IMR-90 (cell line): ENCODE measurements around the gene GALNT7. TPM values are rescaled to one million over a fixed set of nuclear protein-coding genes. Genes with fewer than 3 reads are reported as not detected.

ENCODE experiments used
- ATAC-seq: fragments of 200-7000 bp; cut with Tn5 transposase; 2 replicates; pipeline ENCODE4 v1.9.1; 2020; ENCODE audit warnings: low read depth, mild to moderate bottlenecking, moderate library complexity
- BruUV-seq: library from RNA; stranded (reverse); fragments of 400-500 nt; replicated peaks from 2 replicates; lab custom pipeline; 2021; lab: Mats Ljungman, UMichigan
- CTCF ChIA-PET: fragments of 300-600 bp; formaldehyde crosslinking; extraction: SDS; loops from one replicate; lab custom pipeline; 2021; ENCODE audit warnings: antibody characterized with exemption; lab: Yijun Ruan, JAX
- POLR2A ChIA-PET: fragments of 300-600 bp; sonication (Branson Sonifier 250); formaldehyde crosslinking; loops from one replicate; lab custom pipeline; 2022; ENCODE audit warnings: antibody characterized with exemption; ENCODE audit not compliant: unreplicated experiment; lab: Charles Lee
- DNase-seq: peaks from one replicate; pipeline ENCODE4 v3.0.0; 2013
- H2AFZ ChIP-seq: replicated peaks from 2 replicates; pipeline ENCODE3; 2013; ENCODE audit warnings: low read length, mild to moderate bottlenecking; ENCODE audit not compliant: poor library complexity
- H2AK5ac ChIP-seq: 2 replicates; pipeline ENCODE4 v1.6.1; 2013; ENCODE audit warnings: low read depth, low read length, inconsistent platforms
- H2AK9ac ChIP-seq: replicated peaks from 2 replicates; pipeline ENCODE3; 2013; ENCODE audit warnings: mild to moderate bottlenecking, low read depth, low read length, moderate library complexity; ENCODE audit not compliant: poor library complexity
- H2BK120ac ChIP-seq: 2 replicates; pipeline ENCODE4 v1.6.1; 2013; ENCODE audit warnings: low read depth, low read length, inconsistent platforms
- H2BK15ac ChIP-seq: 3 replicates; pipeline ENCODE4 v1.6.1; 2013; ENCODE audit warnings: low read depth, low read length, inconsistent platforms
- H2BK20ac ChIP-seq: 2 replicates; pipeline ENCODE4 v1.6.1; 2013; ENCODE audit warnings: low read depth, mild to moderate bottlenecking, inconsistent platforms, low read length, moderate library complexity
- H2BK5ac ChIP-seq: 2 replicates; pipeline ENCODE4 v1.6.1; 2013; ENCODE audit warnings: mild to moderate bottlenecking, low read depth, low read length, inconsistent platforms; ENCODE audit not compliant: poor library complexity, severe bottlenecking
- H3K14ac ChIP-seq: replicated peaks from 2 replicates; pipeline ENCODE4 v1.6.1; 2013; ENCODE audit warnings: low read depth, low read length, inconsistent platforms
- H3K18ac ChIP-seq: 2 replicates; pipeline ENCODE4 v1.6.1; 2013; ENCODE audit warnings: low read depth, low read length, control low read depth
- H3K23ac ChIP-seq: 2 replicates; pipeline ENCODE4 v1.6.1; 2013; ENCODE audit warnings: low read depth, low read length, inconsistent platforms
- H3K27ac ChIP-seq: 2 replicates; pipeline ENCODE4 v1.5.1; 2013; ENCODE audit warnings: mild to moderate bottlenecking, control low read depth, low read length; ENCODE audit not compliant: insufficient read depth
- H3K27me3 ChIP-seq: 2 replicates; pipeline ENCODE4 v1.6.1; 2013; ENCODE audit warnings: low read length; ENCODE audit not compliant: control insufficient read depth, insufficient read depth
- H3K36me3 ChIP-seq: 2 replicates; pipeline ENCODE4 v1.6.1; 2013; ENCODE audit warnings: low read length, mixed read lengths; ENCODE audit not compliant: control insufficient read depth, insufficient read depth
- H3K4ac ChIP-seq: 2 replicates; pipeline ENCODE4 v1.6.1; 2013; ENCODE audit warnings: low read depth, low read length, inconsistent platforms
- H3K4me1 ChIP-seq: 2 replicates; pipeline ENCODE4 v1.6.1; 2013; ENCODE audit warnings: low read length, mixed read lengths; ENCODE audit not compliant: control insufficient read depth, insufficient read depth
- H3K4me2 ChIP-seq: 2 replicates; pipeline ENCODE4 v1.6.1; 2013; ENCODE audit warnings: low read depth, mild to moderate bottlenecking, control low read depth, low read length, moderate library complexity
- H3K4me3 ChIP-seq: 2 replicates; pipeline ENCODE4 v1.5.1; 2013; ENCODE audit warnings: low read depth, mild to moderate bottlenecking, control low read depth, low read length, moderate library complexity; ENCODE audit not compliant: insufficient read depth
- H3K56ac ChIP-seq: 2 replicates; pipeline ENCODE4 v1.6.1; 2013; ENCODE audit warnings: low read length, inconsistent platforms; ENCODE audit not compliant: insufficient read depth; ENCODE audit errors: extremely low read depth
- H3K79me1 ChIP-seq, 2 experiments: 2 replicates each; pipeline ENCODE4 v1.6.1; 2013; ENCODE audit warnings: low read length in 2 of 2, inconsistent platforms in 1 of 2, low read depth in 1 of 2
- H3K9ac ChIP-seq: 2 replicates; pipeline ENCODE4 v1.6.1; 2013; ENCODE audit warnings: low read depth, low read length, control low read depth
- H3K9me1 ChIP-seq: 2 replicates; pipeline ENCODE4 v1.6.1; 2013; ENCODE audit warnings: low read length, inconsistent platforms; ENCODE audit not compliant: insufficient read depth
- H3K9me3 ChIP-seq: 2 replicates; pipeline ENCODE4 v1.6.1; 2013; ENCODE audit warnings: low read length; ENCODE audit not compliant: control insufficient read depth, insufficient read depth
- H4K20me1 ChIP-seq: 2 replicates; pipeline ENCODE4 v1.6.1; 2013; ENCODE audit warnings: low read length, inconsistent platforms; ENCODE audit not compliant: insufficient read depth
- H4K5ac ChIP-seq: 2 replicates; pipeline ENCODE4 v1.6.1; 2013; ENCODE audit warnings: mild to moderate bottlenecking, low read depth, low read length, control low read depth
- H4K8ac ChIP-seq, 2 experiments: 2 replicates each; pipeline ENCODE4 v1.6.1; 2013; ENCODE audit warnings: low read depth in 2 of 2, low read length in 2 of 2, control low read depth in 1 of 2, inconsistent platforms in 1 of 2
- H4K91ac ChIP-seq: 2 replicates; pipeline ENCODE4 v1.6.1; 2013; ENCODE audit warnings: low read depth, low read length, inconsistent platforms; ENCODE audit not compliant: insufficient read depth
- BHLHE40 ChIP-seq: fragments of 150-350 bp; IDR thresholded peaks from 2 replicates; pipeline ENCODE4 v1.6.1; 2016; ENCODE audit warnings: mild to moderate bottlenecking, low read depth, low read length
- CEBPB ChIP-seq: IDR thresholded peaks from 2 replicates; pipeline ENCODE4 v1.6.1; 2012; ENCODE audit warnings: low read depth, low read length, improper control_type of control experiment
- CHD1 ChIP-seq: IDR thresholded peaks from 2 replicates; pipeline ENCODE4 v1.6.1; 2012; ENCODE audit warnings: low read depth, low read length, improper control_type of control experiment
- CTCF ChIP-seq: conservative IDR thresholded peaks from 2 replicates; pipeline ENCODE4 v1.5.1; 2012; ENCODE audit warnings: mild to moderate bottlenecking, low read depth, low read length, improper control_type of control experiment
- ELK1 ChIP-seq: fragments of 150-350 bp; IDR thresholded peaks from 2 replicates; pipeline ENCODE4 v1.6.1; 2016; ENCODE audit warnings: low read depth, mild to moderate bottlenecking, low read length, moderate library complexity, borderline replicate concordance
- FOS ChIP-seq: fragments of 150-350 bp; IDR thresholded peaks from 2 replicates; pipeline ENCODE4 v1.6.1; 2016; ENCODE audit warnings: low read depth, low read length
- MAFK ChIP-seq: IDR thresholded peaks from 2 replicates; pipeline ENCODE4 v1.6.1; 2012; ENCODE audit warnings: low read depth, low read length, improper control_type of control experiment
- MAZ ChIP-seq: IDR thresholded peaks from 2 replicates; pipeline ENCODE4 v1.6.1; 2012; ENCODE audit warnings: low read depth, mild to moderate bottlenecking, low read length, improper control_type of control experiment, moderate library complexity, borderline replicate concordance
- MXI1 ChIP-seq: IDR thresholded peaks from 2 replicates; pipeline ENCODE4 v1.6.1; 2012; ENCODE audit warnings: low read depth, mild to moderate bottlenecking, low read length, moderate library complexity, borderline replicate concordance
- NFE2L2 ChIP-seq: fragments of 150-350 bp; IDR thresholded peaks from 2 replicates; pipeline ENCODE4 v1.6.1; 2016; ENCODE audit warnings: low read depth, mild to moderate bottlenecking, low read length
- POLR2A ChIP-seq: IDR thresholded peaks from 2 replicates; pipeline ENCODE4 v1.6.1; 2012; ENCODE audit warnings: mild to moderate bottlenecking, low read depth, low read length
- RAD21 ChIP-seq: IDR thresholded peaks from 2 replicates; pipeline ENCODE4 v1.6.1; 2012; ENCODE audit warnings: low read length, improper control_type of control experiment
- RCOR1 ChIP-seq: IDR thresholded peaks from 2 replicates; pipeline ENCODE4 v1.6.1; 2012; ENCODE audit warnings: mild to moderate bottlenecking, low read length, improper control_type of control experiment; ENCODE audit not compliant: insufficient replicate concordance
- RFX5 ChIP-seq: IDR thresholded peaks from 2 replicates; pipeline ENCODE4 v1.8.0; 2012; ENCODE audit warnings: low read depth, mild to moderate bottlenecking, low read length, moderate library complexity
- WGBS, 2 experiments: methylation state at CpG; one replicate each; pipeline versions ENCODE4 v1.1.5 to v1.1.7; 2013; ENCODE audit warnings: missing lambda C conversion rate in 2 of 2; ENCODE audit not compliant: insufficient read length in 1 of 2; ENCODE audit errors: extremely low coverage in 2 of 2; 5-methylcytosine and 5-hydroxymethylcytosine counted together
- dilution Hi-C: fragments of 300-500 bp; cut with HindIII; formaldehyde crosslinking; loops from one replicate; pipeline ENCODE4 v1.14.3; 2018; ENCODE audit warnings: low sequenced_read_pairs; ENCODE audit not compliant: unreplicated experiment
- in situ Hi-C: fragments of 300-500 bp; cut with MboI; formaldehyde crosslinking; loops from 3 replicates; pipeline ENCODE4 v1.14.3; 2019; ENCODE audit warnings: low sequenced_read_pairs, inconsistent platforms, mixed read lengths
- intact Hi-C: fragments of 100-400 bp; cut with micrococcal nuclease; formaldehyde crosslinking; loops from 2 replicates; pipeline ENCODE4 v1.10.0; 2022
- polyA plus RNA-seq, 3 experiments: library from polyadenylated mRNA; depleted of rRNA; stranded (reverse); fragments of >200 nt; gene quantifications; 2 replicates each; pipeline ENCODE4 v1.2.3, GENCODE V29; 2012; ENCODE audit warnings: low replicate concordance in 1 of 3
- total RNA-seq: library from RNA; depleted of rRNA; stranded (reverse); fragments of >200 nt; gene quantifications from 2 replicates; pipeline ENCODE4 v1.2.3, GENCODE V29; 2012

GALNT7 gene
- total and polyA plus RNA-seq, 2 of the 4 experiments (the other 2 are of a cell fraction), result 19.1 to 31.2 TPM

- H2AK5ac ChIP-seq, result no peak overlapping the region
- H3K9me1 ChIP-seq, result 0 out of 2 replicates have a peak, but pooled peaks cover 5% of the 10 kb centered on the region
- H3K23ac ChIP-seq, result no peak overlapping the region
- H4K91ac ChIP-seq, result no peak overlapping the region
- CTCF ChIA-PET, result interaction anchor here (0.7 kb wide), 1 partner anchor 1280 kb away, joined by 7 read pairs; no protein-coding TSS in a partner anchor
- no peaks in the 10 kb centered on the region for H4K20me1 ChIP-seq
- no peak for DNase-seq
- H3K4me3 ChIP-seq, result no peak overlapping the region
- POLR2A ChIA-PET, result no interaction called here
- BruUV-seq, result no TSS peak
- H3K79me1 ChIP-seq, result no peaks in the 10 kb centered on the region
- H3K4ac ChIP-seq, result no peak overlapping the region
- no peaks in the 10 kb centered on the region for H3K27me3 ChIP-seq
- H3K4me2 ChIP-seq, result no peak overlapping the region
- WGBS, 2 experiments, result no CpG with 5 or more reads among the region's 3 CpGs
- H2BK15ac ChIP-seq, result no peak overlapping the region
- intact Hi-C loops, result no loop called here
- H2BK5ac ChIP-seq, result no peak overlapping the region
- ATAC-seq, result no peak
- H3K56ac ChIP-seq, result no peak overlapping the region
- H2BK120ac ChIP-seq, result no peak overlapping the region
- H3K18ac ChIP-seq, result no peak overlapping the region
- dilution Hi-C loops, result no loop called here
- H4K8ac ChIP-seq, result no peak overlapping the region
- H3K4me1 ChIP-seq, result no peaks in the 10 kb centered on the region; the same call in 1 of the 2 replicates
- H2AK9ac ChIP-seq, result no peak overlapping the region
- no peak overlapping the region for H3K27ac ChIP-seq
- H3K9ac ChIP-seq, result no peak overlapping the region
- no peak overlapping the region for H2AFZ ChIP-seq
- H3K14ac ChIP-seq, result no peak overlapping the region
- no peak overlapping the region for H2BK20ac ChIP-seq
- no peak overlapping the region for H4K5ac ChIP-seq
- no peaks in the 10 kb centered on the region; the same call in 1 of the 2 replicates for H3K9me3 ChIP-seq
- H3K36me3 ChIP-seq, result no peaks in the 10 kb centered on the region
- TF ChIP-seq MAZ, result no peak
- TF ChIP-seq MXI1, result no peak
- TF ChIP-seq FOS, result no peak
- no peak for TF ChIP-seq POLR2A
- TF ChIP-seq NFE2L2, result no peak
- TF ChIP-seq CEBPB, result no peak
- no peak for TF ChIP-seq MAFK
- TF ChIP-seq RFX5, result no peak
- TF ChIP-seq RCOR1, result no peak
- TF ChIP-seq BHLHE40, result no peak
- TF ChIP-seq RAD21, result no peak
- TF ChIP-seq CTCF, result no peak
- TF ChIP-seq CHD1, result no peak
- TF ChIP-seq ELK1, result no peak
- in situ Hi-C loops, result no loop called here
These were observed 194.1 kb downstream of the GALNT7 start for GRCh38 chr4:173362666-173363065.
